Measurements from ENCODE around the gene FOXB1. TPM values are rescaled to one million over a fixed set of nuclear protein-coding genes. Genes with fewer than 3 reads are reported as not detected.

FOXB1 gene
- total and polyA plus RNA-seq, 5 donors = not detected

GRCh38 chr15:59999612-60000112 is 4.4 kb upstream of the FOXB1 start:
- 4% methylated on average over 28 of the region's 28 CpGs for WGBS
- ATAC-seq (no peak), DNase-seq (no peak)
- H3K27ac ChIP-seq (ENCODE audit: low read length) = no peak overlapping the region
- peaks cover 16% of the 10 kb centered on the region for H3K27me3 ChIP-seq (ENCODE audit: control insufficient read depth, insufficient read depth)
- H3K4me1 ChIP-seq (ENCODE audit: control insufficient read depth, insufficient read depth, low read length) = peaks cover 9% of the 10 kb centered on the region
- intact Hi-C loops (cut with DNase I) = no loop called here
- no peaks in the 10 kb centered on the region for H3K9me3 ChIP-seq (ENCODE audit: control insufficient read depth, low read length)
- no peak overlapping the region for H3K4me3 ChIP-seq (ENCODE audit: low read length)

- intact Hi-C loops (cut with DNase I) = no loop called here
These were observed 3.8 kb upstream of the FOXB1 start for GRCh38 chr15:60000113-60000823.

GRCh38 chr15:60000824-60001609 is 3.1 kb upstream of the FOXB1 start:
- intact Hi-C loops (cut with DNase I) = no loop called here
- Histone ChIP-seq H3K4me3 (ENCODE audit: low read length) (no peak overlapping the region), H3K27ac (ENCODE audit: low read length) (no peak overlapping the region), H3K9me3 (ENCODE audit: control insufficient read depth, low read length) (no peaks in the 10 kb centered on the region), H3K4me1 (ENCODE audit: control insufficient read depth, insufficient read depth, low read length) (peaks cover 13% of the 10 kb centered on the region), H3K27me3 (ENCODE audit: control insufficient read depth, insufficient read depth) (peaks cover 12% of the 10 kb centered on the region)
- DNase-seq (no peak), ATAC-seq (no peak)
- WGBS = 8% methylated on average over 19 of the region's 19 CpGs

More at GRCh38 chr15:60000113-60000823, 3.8 kb upstream of the FOXB1 start:
- no peak for DNase-seq
- peaks cover 10% of the 10 kb centered on the region for H3K4me1 ChIP-seq (ENCODE audit: control insufficient read depth, insufficient read depth, low read length)
- peaks cover 16% of the 10 kb centered on the region for H3K27me3 ChIP-seq (ENCODE audit: control insufficient read depth, insufficient read depth)
- no peak for ATAC-seq
- H3K27ac ChIP-seq (ENCODE audit: low read length) = no peak overlapping the region
- 4% methylated on average over 33 of the region's 33 CpGs for WGBS
- H3K4me3 ChIP-seq (ENCODE audit: low read length) = no peak overlapping the region
- H3K9me3 ChIP-seq (ENCODE audit: control insufficient read depth, low read length) = no peaks in the 10 kb centered on the region

- 4% methylated on average over 34 of the region's 34 CpGs for WGBS
- intact Hi-C loops (cut with DNase I) = no loop called here
- Histone ChIP-seq H3K4me1 (ENCODE audit: control insufficient read depth, insufficient read depth, low read length) (peaks cover 13% of the 10 kb centered on the region), H3K4me3 (ENCODE audit: low read length) (no peak overlapping the region), H3K9me3 (ENCODE audit: control insufficient read depth, low read length) (no peaks in the 10 kb centered on the region), H3K27me3 (ENCODE audit: control insufficient read depth, insufficient read depth) (peaks cover 8% of the 10 kb centered on the region), H3K27ac (ENCODE audit: low read length) (no peak overlapping the region)
- ATAC-seq (no peak), DNase-seq (no peak)
These were observed 2.2 kb upstream of the FOXB1 start for GRCh38 chr15:60001610-60002527.

GRCh38 chr15:60002528-60003218 is 1.4 kb upstream of the FOXB1 start:
- intact Hi-C loops (cut with DNase I) = no loop called here
- H3K4me1 ChIP-seq (ENCODE audit: control insufficient read depth, insufficient read depth, low read length) = peaks cover 13% of the 10 kb centered on the region
- DNase-seq (no peak), ATAC-seq (no peak)
- H3K9me3 ChIP-seq (ENCODE audit: control insufficient read depth, low read length) = no peaks in the 10 kb centered on the region
- 10% methylated on average over 26 of the region's 26 CpGs for WGBS
- no peak overlapping the region for H3K4me3 ChIP-seq (ENCODE audit: low read length)
- peaks cover 8% of the 10 kb centered on the region for H3K27me3 ChIP-seq (ENCODE audit: control insufficient read depth, insufficient read depth)
- H3K27ac ChIP-seq (ENCODE audit: low read length) = no peak overlapping the region

- no peaks in the 10 kb centered on the region for H3K9me3 ChIP-seq (ENCODE audit: control insufficient read depth, low read length)
- H3K27me3 ChIP-seq (ENCODE audit: control insufficient read depth, insufficient read depth) = peaks cover 4% of the 10 kb centered on the region
- intact Hi-C loops (cut with DNase I) = no loop called here
- H3K4me3 ChIP-seq (ENCODE audit: low read length) = peak overlapping the region; percentile 11
- H3K4me1 ChIP-seq (ENCODE audit: control insufficient read depth, insufficient read depth, low read length) = peaks cover 13% of the 10 kb centered on the region
- no peak overlapping the region for H3K27ac ChIP-seq (ENCODE audit: low read length)
- DNase-seq = no peak
- 3% methylated on average over 24 of the region's 24 CpGs for WGBS
- no peak for ATAC-seq
These were observed 685 bp upstream of the FOXB1 start for GRCh38 chr15:60003243-60004008.

GRCh38 chr15:60004846-60005351 is 788 bp downstream of the FOXB1 start:
- H3K9me3 ChIP-seq (ENCODE audit: control insufficient read depth, low read length) = no peaks in the 10 kb centered on the region
- DNase-seq = no peak
- H3K4me1 ChIP-seq (ENCODE audit: control insufficient read depth, insufficient read depth, low read length) = peaks cover 13% of the 10 kb centered on the region
- no peaks in the 10 kb centered on the region for H3K27me3 ChIP-seq (ENCODE audit: control insufficient read depth, insufficient read depth)
- 2% methylated on average over 44 of the region's 44 CpGs for WGBS
- intact Hi-C loops (cut with DNase I) = no loop called here
- peak overlapping the region; percentile 11 for H3K4me3 ChIP-seq (ENCODE audit: low read length)
- no peak overlapping the region for H3K27ac ChIP-seq (ENCODE audit: low read length)
- no peak for ATAC-seq

GRCh38 chr15:60005352-60006202 is 1.5 kb downstream of the FOXB1 start:
- H3K27ac ChIP-seq (ENCODE audit: low read length) = no peak overlapping the region
- peak overlapping the region; percentile 47 for H3K4me3 ChIP-seq (ENCODE audit: low read length)
- intact Hi-C loops (cut with DNase I) = no loop called here
- H3K4me1 ChIP-seq (ENCODE audit: control insufficient read depth, insufficient read depth, low read length) = peaks cover 13% of the 10 kb centered on the region
- no peaks in the 10 kb centered on the region for H3K9me3 ChIP-seq (ENCODE audit: control insufficient read depth, low read length)
- H3K27me3 ChIP-seq (ENCODE audit: control insufficient read depth, insufficient read depth) = no peaks in the 10 kb centered on the region
- ATAC-seq (peak in 1 of 2 donors; percentile 48), DNase-seq (no peak)
- 3% methylated on average over 77 of the region's 77 CpGs for WGBS

- peak overlapping the region; percentile 47 for H3K4me3 ChIP-seq (ENCODE audit: low read length)
- ATAC-seq (peak; percentile 52 to 86), DNase-seq (peak in 2 of 3 donors; percentile 42 to 69)
- H3K4me1 ChIP-seq (ENCODE audit: control insufficient read depth, insufficient read depth, low read length) = peaks cover 13% of the 10 kb centered on the region
- no peak overlapping the region for H3K27ac ChIP-seq (ENCODE audit: low read length)
- H3K9me3 ChIP-seq (ENCODE audit: control insufficient read depth, low read length) = no peaks in the 10 kb centered on the region
- 1% methylated on average over 32 of the region's 32 CpGs for WGBS
- intact Hi-C loops (cut with DNase I) = no loop called here
- peaks cover 2% of the 10 kb centered on the region for H3K27me3 ChIP-seq (ENCODE audit: control insufficient read depth, insufficient read depth)
These were observed 2.2 kb downstream of the FOXB1 start for GRCh38 chr15:60006203-60006862.

Data from right cardiac atrium (tissue), 5 donors.